NCI-H748 (cell line): ENCODE measurements around the gene MEIS1.

ENCODE experiments used
- DNase-seq: peaks from one replicate; lab custom pipeline; 2025; ENCODE audit not compliant: unreplicated experiment; lab: John Stamatoyannopoulos, UW

The MEIS1 gene

DNA sequence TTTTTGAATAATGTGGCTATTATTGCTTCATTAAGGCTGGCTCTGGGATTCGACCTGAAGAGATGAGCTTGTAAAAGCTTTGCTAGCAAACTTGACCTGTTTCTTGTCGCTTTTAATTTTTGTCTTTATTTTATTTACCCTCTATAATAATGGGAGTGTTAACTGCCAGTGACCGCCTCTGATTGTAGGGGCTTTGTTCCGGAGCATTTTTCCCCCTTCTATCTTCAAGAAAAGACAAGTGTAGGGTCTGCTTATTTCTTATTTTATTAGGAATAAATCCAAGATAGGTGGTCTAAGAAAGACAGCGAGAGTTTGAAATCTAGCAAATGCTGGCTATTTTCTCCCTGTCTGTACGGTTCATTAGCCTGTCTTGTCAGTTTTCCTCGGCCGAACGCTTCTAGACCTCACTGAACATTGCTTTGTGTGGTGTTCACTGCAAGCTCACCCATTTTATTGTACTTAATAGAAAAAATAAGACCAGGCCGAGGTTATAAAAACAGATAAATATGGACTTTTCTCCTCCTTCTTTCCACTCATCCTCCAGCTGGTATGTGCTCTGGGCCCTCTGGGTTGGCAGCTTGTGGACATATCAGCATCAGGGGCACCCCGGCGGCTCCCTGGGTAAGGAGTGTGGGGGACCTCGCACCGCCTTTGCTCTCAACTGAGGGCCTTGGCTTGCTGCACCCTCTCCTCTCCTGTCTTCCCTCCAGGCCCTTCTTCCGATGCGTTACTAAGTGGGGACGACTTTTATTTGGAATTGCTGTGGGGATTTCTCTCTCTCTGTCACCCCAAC, 8.5 kb downstream of the MEIS1 start:
- no peak for DNase-seq

DNA sequence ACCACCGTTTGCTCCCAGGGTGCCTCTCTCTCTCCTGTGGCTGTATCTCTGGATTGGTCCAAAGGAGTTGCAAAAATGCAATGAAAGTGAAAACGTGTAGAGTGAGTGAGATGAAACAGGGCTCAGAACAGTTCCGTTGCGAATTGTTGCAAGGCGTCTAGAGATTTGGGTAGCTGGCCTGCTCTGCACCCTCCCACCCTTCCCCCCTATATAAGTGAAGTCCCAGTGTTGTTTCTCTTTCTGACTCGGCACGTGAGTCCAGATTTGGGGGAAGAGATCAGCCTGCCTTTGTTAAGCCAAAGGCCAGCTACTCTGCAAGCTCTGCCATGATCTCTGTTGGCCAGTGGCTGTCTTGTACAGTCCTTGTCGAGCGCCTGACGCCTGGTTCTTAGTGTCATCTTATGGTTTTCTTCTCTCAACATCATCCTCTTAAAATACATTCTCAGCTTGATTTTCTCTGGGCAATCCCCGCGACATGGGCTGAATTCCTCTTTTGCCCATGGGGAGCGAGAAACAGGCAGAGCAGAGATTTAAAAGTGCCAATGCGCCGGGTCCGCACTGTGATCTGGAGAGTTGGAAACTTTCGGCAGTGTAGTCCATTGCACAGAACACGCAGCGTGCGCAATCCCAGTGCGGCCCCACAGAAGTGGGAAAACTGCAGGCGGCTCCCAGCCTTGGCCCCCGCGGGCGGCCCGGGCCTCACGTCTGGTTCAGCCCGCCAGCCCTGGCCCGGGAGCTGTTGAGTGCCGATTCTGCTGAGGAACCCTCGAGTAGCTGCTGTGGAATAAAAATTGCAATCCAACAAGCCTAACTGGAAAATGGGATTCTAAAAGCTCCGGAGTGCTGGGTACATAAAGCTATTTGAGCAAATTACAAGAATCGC, 9.3 kb downstream of the MEIS1 start:
- DNase-seq, result no peak

DNA sequence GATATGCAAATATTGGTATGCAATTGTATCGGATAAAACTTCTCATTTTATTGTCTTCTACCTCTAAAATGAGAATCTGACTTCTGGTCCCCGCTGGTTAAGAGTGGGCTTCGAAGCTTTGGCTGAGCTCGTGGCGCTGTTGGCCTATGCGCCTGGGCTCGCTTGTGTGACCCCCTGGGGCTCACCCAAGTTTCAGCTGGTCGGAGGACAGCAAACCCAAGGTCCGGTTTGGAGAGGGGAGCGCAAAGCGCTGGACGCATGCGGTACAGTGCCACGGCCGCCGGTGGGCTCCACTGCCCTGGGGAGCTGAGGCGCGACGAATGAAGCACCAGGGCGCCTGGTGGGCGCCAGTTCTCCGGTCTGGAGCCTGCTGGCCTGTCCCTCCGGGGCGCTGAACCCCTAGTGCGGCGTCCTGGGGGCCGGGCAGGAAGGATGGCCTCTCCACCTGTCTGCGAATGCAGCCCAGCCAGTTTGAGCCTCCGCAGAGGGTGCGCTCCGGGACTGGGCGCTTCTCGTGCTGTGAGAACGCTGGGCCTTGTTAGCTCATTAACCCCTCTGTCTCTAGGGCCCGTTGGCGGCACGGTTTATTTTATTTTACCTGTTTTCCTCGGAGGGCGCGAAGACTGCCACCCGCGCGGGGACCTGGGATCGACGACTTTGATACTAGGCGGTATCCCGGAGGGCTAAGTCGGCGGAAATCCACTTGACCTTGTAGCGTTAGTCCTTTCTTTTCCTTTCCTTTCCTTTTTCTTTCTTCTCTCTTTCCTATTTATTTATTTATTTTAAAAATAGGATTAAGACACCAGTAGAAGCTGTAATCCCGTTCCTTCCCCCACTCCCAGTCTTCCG, 10.4 kb downstream of the MEIS1 start:
- no peak for DNase-seq

DNA sequence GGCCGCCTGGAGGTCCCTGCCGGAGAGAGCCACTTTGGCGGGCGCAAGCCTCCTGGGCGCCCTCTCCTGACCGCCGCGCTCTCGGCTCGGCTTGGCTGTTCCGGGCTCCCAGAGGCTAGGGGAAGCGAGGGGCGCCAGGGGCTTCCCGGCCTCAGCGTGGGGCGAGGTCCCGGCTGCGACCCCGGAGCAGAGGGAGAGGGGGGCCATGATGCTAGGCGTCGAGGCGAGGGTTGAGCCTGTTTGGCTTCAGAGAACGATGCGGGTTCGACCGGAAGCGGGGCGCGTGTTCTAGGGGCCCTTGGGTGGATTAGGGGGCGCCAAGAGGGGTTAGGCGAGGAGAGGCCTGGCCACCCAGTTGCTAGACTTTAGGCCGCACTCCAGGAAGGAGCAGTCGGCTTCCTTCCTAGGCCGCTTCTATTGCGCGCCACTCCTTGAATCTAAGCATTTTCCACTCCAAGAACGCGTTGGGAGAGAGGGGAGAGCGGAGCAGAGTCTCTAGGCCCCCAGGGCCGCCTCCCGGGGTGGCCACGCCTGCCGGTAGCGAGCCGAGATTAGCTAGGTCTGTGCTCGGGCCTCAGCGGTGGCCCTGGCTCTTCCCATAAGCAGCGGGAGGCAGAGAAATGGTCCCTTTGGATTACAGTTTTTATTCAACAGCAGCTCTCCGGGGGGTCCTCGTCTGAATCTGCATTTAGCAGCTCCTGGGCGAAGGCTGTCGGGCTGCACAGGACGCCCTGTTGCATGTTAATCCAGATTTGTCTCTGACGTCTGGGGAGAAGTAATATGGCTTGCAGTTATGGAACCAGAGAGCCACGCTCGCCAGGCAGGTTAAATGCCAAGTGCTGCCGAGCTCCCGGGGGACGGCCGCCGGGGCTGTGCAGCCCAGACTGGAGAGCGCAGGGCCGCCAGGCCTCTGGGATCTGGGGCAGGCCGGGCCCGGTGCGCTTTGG, 11.3 kb downstream of the MEIS1 start:
- DNase-seq, result no peak

DNA sequence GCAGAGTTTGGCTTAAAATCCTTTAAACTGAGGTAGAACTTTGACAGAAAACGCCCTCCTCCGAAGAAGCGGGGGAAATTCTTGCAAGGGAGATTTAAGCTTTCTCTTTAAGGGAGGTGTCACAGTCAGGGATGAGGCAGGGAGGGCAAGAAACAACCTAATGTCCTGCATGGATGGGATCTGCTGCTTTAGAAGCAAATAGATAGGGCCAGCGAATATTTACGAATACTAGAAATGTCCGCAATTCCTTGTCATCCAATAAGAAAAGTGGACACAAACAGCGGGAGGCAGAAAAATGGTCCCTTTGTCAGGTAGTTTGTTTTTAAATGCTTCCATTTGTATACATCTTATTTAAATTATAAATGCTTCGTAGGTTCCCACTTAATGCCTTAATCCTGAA, 12.0 kb downstream of the MEIS1 start:
- no peak for DNase-seq

DNA sequence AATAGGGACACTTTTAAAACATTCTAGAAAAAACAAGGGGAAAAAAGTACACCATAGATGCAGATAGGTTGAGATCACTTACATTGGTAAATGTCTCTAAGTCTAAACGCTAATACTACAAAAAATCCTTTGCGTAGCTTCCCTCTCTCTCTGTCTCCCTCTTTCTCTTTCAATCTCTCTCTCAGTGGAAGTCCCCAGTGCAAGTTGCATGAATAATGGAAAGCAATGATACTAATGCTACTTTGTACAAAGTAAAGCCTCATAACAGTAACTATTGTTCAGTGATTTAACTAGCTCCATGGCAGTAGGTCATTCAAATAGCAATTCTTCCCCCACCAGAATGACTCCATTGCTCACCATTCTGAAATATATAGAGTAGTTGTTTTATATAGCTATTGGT, 12.8 kb downstream of the MEIS1 start:
- no peak for DNase-seq

DNA sequence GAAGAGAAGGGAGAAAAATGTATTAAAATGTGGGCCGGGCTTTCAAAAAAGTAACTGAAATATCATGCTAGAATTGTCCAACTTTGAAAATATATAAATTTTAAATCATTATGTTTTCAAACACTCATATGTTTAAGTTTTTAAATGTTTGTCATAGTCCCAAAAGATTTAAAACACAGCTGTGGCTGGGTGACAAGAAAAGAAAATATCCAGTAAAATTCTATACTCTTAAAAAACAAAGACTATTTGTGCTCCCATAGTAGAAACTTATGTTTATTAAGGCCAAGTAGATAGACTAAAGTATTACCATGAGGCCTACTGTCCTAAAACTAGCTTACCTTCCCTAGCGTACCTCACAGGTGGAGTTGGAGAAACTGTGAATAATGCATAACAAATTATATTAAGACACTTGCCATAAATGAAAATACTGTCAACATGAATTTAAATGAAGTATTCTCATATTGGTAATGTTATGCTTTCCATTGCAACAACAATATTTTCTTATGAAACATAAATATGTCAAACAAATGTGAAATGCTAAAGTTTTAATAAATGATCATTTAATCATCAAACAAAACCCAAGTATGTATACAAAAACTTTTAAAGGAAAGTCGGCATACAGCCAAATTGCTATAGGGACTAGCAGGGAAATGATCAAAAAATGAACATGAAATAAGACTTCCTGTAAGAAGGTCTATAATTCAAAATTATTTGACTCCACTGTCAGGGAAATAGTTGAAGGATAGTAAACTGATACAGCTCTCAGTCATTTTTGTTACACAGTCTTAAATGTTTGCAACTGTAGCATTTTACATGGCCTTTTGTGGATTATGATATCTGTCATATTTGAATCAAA, 13.4 kb downstream of the MEIS1 start:
- DNase-seq, result no peak

DNA sequence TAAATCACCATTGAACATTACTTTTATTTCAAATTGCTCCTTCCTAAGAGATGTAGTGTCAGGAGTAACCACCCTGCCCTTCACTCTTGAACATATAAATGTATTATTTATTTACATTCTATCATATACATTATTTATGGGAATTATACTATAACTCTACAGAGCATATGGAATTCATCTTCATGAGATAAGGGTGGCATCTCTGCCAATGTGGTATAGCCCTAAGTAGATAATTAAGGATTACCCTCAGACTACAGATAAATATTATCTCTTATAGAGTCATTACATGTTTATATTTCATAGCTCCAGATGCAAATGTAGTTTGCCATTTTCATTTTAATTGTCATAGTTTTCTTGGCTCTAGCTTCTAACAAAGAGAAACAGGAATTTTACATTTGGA, 17.3 kb downstream of the MEIS1 start:
- no peak for DNase-seq

DNA sequence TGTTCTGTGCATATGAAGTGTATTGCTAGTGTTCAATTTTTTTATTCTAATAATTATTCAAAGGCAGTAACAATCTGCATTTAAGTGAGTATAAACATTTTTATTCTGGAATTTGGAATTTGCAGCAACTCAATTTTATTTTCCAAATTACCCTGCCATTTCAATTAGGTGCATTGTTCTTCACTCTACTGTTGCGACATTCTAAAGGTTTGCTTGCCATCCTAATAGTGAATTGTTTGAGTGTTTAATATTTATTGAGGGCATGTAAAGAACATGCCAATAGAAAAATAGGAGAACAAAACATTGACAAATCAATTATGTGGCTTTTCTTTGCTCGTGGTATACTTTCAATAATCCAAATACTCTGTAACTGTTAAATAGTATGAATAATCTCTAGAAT, 18.0 kb downstream of the MEIS1 start:
- DNase-seq, result no peak

DNA sequence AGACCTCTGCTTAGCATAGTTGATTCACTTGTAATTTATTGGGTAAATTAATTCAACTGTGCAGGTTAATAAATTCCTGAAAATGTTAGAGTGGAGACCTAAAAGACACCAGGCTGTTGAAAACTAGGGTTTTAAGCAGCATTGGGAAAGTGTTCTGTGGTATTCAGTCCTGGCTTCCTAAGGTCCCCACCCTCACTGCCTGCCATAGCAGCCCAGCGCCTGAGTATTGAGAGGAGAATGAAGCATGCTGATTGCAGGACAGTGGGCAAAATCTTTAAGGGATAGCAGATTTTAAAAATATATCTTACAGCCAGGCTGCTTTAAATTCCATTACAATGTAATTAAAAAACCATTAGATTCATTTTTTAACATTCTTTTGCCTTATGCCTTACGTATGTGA, 20.6 kb downstream of the MEIS1 start:
- no peak for DNase-seq

DNA sequence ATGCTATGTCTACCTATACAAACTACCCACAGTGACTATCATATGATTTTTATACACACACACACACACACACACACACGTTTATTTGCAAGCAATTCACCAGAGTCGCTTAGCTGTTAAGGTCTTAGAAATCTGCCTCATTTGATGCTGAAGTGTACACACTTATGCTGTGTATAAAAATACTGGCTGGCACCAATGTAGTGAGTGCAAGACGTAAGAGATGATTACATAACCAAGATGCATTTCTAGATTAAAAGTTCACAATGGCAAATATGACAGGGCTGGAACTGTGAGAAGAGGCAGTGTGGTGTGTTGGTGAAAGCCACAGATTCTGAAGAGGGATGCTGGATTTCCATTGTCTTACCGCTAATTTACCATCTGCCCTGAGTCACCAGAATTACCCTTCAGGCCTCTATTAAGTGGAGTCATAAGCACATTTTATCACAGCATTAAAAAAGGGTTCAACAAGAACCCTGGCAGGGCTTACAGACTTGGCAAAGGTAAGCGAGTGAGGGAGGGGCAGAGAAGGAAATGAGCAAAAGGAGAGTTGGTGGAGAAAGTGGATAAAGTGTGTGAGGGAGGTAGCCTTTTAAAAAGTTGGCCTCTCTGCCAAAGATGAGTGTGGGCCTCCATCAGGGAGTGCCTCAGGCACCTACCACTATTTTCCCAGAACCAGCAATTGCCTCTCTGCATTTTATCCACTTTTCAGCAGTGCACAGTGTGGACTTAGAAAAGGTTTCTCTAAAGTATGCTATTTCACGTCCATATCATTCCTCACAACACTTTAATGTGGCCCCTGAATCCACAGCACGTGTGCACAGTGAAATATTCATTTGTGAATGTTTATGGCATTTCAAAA, 21.5 kb downstream of the MEIS1 start:
- DNase-seq, result no peak

DNA sequence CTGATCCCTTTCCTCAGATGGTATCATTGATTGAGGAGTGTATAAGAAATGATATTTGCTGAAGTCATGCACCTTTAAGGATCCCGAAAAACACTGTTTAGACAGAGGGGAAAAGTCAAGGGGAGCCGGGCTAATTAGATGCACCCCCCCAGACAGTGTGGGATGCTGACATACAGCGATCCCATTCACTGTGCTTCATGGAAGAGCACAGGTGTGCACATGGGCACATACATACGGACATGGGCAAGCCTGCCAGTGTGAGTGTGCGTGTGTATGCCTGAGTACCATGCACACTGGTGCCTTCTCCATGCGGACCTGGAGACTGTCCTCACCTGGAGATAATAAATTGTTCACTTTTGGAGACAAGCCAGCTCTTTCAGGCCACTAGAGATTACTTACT, 22.6 kb downstream of the MEIS1 start:
- peak; percentile 75 for DNase-seq

DNA sequence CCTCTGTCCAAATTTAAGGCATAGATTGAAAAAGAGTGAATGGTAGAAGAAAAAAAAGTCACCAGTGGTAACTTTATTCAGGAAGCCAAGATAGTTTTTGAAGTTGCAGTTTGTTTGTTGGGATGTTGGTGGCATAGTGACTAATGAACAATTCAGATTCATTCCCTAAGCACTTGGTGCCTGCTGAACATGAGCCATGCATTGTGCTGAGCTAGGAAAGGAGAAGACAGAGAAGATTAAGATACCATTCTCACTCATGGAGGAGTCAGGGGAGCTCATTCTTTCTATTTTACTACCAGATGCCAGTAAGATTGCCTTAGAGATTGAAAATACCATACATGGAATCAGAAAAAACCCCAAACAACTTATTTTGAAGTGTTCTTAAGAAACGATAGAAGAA, 25.1 kb downstream of the MEIS1 start:
- DNase-seq, result no peak

DNA sequence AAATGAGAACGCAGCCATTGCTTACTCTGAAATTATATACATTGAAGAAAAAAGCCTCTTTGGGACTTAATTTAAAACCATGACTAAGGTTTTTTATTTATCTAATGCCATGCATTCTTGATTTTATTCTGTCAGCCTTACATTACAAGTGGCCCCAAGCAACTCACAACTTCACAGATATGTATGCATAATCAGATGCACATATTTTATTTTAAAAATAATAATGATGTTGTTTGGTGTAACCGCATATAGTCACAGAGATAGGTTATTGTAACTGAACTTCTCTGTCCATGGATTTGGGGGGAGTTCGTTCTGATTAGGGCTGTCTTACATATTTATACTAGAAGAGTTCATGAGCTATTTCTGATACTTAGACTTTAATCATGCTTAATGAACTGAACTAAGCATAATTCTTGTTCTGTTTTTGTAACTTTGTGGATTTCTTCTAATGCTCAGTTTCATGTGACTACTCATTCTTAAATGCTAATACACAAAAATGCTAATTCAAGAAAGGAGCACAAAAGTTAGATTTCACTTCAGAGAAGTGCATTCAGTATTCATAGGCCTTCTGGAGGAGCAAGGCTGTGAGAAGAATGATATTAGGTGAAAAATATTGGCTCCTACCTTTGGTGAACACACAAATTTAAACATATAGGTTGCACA, 26.2 kb downstream of the MEIS1 start:
- no peak for DNase-seq

DNA sequence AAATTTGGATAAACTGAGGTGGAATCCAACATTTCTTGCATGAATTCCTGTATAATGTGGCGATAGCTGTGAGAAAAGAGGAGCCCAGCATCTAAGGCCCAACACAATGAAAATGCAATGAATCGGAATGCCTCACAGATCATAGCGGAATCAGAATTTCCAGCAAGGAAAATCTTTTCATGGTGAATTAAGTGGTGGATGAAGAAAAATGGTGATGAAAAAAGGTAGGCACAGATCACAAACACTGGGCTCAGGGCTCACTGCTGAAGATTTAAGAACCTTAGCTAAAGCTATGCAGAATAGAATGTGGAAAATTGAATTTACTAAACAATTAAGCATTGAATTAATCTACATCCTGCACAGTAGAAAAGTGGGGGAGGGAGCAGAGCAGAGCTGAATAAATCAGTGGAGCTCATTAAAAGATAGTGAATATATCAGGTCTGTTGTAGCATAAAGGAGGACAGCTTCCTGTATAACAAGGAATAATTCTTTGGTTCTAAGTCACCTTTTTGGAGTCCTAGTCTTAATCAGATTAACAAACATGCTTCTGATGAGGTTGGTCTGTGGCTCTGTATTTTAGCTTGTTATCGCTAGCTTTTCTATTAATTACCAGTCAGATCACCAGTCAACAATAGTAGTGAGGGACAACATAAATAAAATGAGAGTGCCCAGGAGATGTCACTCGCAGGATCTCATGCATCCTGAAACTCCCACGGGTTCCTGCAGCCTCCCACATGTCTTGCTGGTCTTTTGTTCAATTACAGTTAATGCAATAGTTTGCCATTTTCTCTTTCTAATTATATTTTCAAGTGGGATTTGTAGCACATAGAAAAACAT, 27.0 kb downstream of the MEIS1 start:
- peak; percentile 39 for DNase-seq

DNA sequence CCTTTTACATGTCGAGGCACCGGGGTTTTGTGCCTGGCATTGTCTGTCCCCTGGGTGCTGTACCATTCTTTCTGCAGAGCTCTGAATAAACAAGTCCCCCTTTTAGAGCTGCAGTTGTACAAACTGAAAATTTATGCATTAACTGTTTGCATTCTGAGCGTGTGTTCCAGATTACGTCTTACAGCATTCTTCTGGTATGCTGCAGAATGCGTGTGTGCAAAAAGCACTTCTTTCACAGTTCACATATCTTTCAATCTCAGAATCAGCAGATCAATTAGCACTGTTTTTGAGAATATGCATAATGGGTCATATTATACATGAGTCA, 27.5 kb downstream of the MEIS1 start:
- DNase-seq, result no peak

DNA sequence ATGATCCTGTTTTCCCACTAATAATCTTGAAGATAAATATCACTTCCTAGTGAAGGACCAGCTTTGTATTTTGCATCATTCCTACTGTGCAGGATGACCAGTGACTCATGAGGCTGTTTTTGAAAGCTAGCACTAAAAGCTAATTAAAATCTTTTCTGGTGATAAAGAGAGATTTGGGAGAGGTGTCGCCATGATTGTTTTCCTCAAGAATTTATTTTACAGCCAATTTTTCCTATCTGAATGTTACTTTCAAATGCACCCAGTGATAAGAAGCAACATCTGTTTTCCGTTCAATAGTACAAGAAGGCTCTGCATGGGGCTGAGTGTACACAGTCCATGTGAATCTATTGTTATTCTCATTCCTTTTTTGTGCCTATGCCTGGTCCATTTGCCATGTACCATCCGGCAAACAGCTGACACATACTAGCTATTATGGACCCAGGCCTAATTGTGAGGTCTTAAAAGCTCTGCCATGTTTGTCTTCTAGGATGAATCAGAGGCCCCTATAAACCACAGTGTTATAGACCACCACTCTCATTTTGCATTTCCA, 28.4 kb downstream of the MEIS1 start:
- DNase-seq, result no peak
